Stimulated activated CD4-positive, alpha-beta T cell treated with anti-CD3 and anti-CD28 coated beads, Interleukin-15, amount 100 ng/mL, for 48 hours (primary cell): ENCODE results near the gene ITSN1.

Experiments
- DNase-seq, 2 donors: peaks; one replicate each; pipeline ENCODE4 v3.0.0-alpha.2; 2020; ENCODE audit warnings: low read depth in 2 of 2

ITSN1 gene

DNA sequence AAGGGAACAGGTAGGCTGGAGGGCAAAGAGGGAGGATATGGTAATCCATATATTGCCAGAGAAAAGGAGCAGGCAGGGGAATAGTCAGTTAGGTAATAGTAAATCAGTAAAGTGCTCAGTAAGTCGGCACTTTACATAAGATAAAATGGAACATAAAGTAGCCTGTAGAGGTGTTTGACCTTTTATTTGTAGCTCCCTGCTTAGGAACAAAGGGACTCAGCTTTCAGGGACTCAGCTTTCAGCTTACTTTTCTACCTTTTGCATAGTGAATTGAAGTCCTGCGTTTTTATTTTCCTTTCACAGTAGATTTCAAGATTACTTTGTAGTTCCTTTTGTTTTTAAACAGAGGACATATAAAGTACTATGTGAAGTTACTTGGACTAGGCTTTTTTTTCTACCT is 87.3 kb downstream of the ITSN1 start:
- no peak for DNase-seq

DNA sequence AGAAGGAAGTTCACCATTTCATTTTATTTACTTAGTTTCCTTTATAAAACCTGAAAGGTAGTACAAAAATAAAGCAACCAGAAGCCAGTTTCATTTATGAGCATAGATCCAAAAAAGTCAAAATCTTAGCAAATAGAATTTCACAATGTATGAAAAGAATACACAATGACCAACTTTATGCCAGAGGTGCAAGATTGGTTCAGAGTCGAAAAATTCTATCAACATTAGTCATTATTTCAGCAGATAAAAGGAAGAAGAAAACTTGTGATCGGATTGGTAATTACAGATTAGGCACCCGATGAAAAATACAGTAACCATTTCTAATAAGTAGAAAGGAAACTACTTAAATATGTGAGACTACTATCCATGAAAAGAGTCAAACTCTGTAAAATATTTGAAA is 89.1 kb downstream of the ITSN1 start:
- DNase-seq = no peak

GRCh38 chr21:33732038-33732437 is 89.7 kb downstream of the ITSN1 start:
- DNase-seq = no peak

- no peak for DNase-seq
Measured at GRCh38 chr21:33733601-33734000, 91.3 kb downstream of the ITSN1 start.

DNA sequence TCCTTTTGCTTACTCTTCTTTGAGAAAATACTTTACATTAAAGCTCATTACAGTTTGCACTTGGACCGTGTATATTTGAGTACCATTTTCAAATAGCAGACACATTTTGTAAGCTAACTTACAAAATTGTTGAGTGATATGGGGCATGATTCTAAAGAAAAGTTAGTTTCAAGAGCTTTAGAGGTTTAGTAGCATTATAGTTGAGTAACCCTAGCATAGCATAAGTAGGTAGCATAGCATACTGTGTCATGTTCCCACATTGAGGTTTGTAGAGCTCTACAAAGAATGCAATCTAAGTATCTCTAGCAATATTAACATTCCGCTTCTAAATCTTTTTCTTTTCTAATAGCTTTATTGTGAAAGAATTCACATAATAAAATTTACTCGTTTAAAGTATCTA is 92.0 kb downstream of the ITSN1 start:
- no peak for DNase-seq

DNA sequence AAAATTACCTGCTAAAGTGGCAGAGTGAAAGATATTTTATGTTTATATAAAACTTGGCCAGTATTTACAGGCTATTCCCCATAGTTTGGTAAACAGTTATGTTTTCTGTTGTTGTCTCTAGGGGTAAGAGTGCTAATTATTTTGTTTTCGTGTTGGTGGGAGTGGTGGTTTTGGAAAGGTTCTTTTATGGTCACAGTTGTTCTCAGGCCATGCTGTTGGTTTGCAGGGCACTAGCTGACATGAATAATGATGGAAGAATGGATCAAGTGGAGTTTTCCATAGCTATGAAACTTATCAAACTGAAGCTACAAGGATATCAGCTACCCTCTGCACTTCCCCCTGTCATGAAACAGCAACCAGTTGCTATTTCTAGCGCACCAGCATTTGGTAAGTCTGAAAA is 92.5 kb downstream of the ITSN1 start:
- DNase-seq = no peak

DNA sequence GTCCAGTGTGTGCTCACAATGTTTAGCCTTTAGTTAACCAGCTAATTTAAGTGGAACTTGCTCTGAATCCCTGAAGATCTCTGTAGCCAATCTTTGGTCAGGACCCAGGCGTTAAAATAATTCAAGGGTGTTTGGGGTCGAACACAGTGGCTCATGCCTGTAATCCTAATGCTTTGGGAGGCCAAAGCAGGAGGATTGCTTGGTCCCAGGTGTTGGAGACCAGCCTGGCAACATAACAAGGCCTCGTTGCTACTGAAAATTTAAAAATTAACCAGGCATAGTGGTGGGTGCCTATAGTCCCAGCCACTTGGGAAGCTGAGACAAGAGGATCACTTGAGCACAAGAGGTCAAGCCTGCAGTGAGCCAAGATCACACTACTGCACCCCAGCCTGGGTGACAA is 94.3 kb downstream of the ITSN1 start:
- DNase-seq = no peak

GRCh38 chr21:33739701-33740100 is 97.4 kb downstream of the ITSN1 start:
- no peak for DNase-seq

DNA sequence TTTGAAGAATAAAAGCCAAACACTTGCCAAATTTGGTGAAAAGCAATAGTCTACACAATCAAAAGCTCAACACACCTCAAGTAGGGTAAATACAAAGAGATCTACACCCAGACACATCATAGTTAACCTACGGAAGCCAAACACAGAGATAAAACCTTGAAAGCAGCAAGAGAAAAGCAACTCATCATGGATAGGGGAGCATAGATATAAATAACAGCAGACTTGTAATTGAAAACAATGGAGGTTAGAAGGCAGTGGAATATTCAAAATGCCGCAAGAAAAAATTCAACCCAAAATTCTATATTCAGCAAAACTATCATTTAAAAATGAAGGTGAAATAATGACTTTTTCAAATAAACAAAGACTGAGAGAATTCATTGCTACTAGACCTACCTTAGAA is 105.1 kb downstream of the ITSN1 start:
- DNase-seq = no peak

DNA sequence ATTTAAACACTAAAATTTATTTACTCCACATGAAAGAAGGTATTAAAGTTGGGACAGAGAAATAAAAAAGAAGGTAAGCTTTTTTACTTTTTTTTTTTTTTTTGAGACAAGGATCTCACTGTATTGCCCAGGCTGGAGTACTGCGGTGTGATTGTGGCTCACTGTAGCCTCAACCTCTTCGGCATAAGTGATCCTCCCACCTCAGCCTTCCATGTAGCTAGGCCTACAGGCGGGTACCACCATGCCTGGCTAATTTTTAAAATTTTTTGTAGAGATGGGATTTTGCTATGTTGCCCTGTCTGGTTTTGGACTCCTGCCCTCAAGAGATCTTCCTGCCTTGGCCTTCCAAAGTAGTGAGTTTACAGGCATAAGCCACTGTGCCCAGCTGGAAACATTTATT is 106.6 kb downstream of the ITSN1 start:
- no peak for DNase-seq

- DNase-seq = no peak
Measured at GRCh38 chr21:33750017-33750416, 107.7 kb downstream of the ITSN1 start.

GRCh38 chr21:33751120-33751519 is 108.8 kb downstream of the ITSN1 start:
- no peak for DNase-seq

DNA sequence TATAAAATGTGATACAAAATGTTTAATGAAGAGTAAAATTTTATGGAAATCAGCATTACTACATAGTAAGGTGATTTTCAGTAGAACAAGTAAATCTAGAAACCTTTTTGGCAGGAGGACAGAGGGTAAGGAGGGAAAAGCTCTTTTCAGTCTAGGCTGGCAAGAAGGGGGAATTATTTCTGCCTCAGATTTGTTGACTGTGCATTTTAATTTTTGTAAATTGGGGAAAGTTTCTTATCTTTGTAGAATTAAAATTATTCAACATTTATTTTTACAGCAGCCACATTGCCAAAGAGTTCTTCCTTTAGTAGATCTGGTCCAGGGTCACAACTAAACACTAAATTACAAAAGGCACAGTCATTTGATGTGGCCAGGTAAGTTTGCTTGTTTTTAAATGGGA is 109.2 kb downstream of the ITSN1 start:
- DNase-seq = no peak

DNA sequence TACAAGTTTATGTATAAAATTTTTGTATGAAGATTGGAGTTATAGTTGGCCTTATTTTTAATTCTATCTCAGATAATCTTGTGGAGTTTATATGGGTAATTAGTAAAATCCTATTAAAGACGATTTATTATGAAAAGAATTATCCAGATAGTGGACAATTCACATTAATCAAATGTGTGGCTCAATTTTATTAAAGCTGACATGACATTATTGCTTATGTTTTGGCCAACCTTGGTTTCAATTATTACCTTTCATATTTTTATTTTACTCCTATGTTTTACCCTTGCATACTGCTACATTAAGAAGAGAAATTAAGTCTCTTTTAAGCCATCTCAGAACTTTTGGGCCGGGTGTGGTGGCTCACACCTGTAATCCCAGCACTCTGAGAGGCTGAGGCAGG is 110.0 kb downstream of the ITSN1 start:
- no peak for DNase-seq

DNA sequence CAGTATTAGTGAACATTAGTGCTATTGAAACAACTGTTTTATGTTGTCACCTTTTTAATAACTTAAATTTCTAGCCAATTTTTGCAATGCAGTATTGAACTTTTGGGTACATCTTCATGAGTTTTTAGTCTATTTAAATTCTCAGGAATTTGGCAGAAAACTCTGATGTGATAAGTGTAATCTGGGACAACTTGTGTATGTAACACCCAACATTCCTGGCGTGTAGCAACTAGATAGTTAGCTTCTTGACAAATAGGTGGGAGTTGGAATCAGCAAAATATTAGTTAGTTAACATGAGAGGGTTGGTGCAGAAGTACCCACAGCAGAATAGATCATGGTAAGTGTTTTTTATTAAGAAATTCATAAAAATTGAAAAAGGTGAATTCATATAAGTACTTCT is 111.6 kb downstream of the ITSN1 start:
- no peak for DNase-seq

DNA sequence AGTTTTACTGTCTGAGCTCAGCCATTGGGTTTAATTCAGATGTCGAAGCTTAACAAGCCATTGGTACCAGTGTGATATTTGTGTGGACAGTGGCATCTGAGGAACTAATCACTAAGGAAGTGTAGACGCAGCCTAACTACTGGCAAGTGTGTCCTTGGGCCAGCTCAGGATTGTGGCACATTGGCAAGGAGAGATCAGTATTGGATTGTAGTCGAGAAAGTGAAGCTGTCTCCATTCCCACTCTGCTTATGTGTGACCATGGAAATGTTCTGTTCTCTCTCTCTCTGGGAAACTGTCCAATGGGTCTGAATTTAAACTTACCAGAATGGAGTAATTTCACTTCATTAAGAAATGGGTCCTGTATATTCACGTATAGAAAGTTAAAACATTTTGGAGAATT is 112.2 kb downstream of the ITSN1 start:
- DNase-seq = no peak

- no peak for DNase-seq
Measured at GRCh38 chr21:33755354-33755753, 113.1 kb downstream of the ITSN1 start.

- DNase-seq = no peak
Measured at GRCh38 chr21:33760641-33761440, 118.5 kb downstream of the ITSN1 start.

DNA sequence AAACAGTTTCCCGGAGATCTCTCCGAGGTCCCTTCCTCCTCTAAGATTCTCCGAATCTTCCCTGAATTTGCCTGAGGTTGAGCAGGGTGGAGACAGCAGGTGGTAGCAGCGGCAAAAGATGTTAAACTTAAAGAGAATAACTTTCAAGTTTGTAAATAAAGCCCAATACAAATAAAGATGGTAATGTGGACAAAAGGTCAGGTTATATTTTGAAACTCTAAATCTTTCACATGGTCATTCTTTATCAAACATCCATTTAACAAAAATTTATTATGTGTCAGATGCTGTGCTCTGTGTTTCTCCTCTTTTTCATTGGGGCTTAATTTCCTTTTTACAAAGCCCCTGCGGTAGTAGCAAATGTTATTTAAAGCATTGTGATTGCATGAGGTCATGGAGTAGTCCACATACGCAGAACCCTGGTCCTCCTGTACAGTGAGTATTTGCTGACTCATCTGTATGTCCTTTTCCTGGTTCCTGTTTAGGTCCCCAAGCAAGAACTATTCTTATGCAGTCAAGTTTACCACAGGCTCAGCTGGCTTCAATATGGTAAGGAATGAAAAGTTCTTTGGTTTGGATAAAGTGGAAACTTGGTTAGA is 119.2 kb downstream of the ITSN1 start:
- DNase-seq = no peak

DNA sequence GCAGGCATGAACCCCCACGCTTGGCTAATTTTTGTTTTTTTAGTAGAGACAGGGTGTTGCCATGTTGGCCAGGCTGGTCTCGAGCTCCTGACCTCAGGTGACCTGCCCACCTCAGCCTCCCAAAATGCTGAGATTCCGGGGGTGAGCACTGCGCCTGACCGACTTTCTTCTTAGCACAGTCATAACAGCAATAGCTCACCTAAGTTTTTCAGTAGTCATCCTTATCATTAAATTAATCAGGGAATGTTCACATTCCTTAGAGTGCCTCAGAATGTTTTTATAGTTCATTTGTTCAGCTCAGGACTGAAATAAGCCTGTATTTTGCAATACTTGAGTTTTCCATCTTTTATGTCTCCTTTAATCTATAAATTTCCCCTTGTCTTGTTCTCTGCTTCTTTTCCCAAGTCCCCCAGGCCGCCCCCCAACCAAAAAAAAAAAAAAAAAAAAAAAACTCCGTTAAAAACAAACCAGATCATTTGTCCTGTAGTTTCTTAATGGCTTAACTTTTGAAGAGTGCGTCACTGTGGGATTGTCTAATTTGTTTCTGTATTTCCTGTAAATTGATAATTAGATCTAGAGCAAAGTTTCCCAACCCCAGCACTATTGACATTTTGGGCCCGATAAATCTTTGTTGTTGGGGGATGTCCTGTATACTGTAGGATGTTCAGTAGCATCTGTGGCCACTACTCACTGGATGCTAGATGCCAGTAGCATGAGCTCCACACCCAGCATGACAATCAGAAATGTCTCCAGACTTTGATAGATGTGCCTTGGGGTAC is 120.7 kb downstream of the ITSN1 start:
- no peak for DNase-seq

- DNase-seq = no peak
Measured at GRCh38 chr21:33763582-33763899, 121.2 kb downstream of the ITSN1 start.

DNA sequence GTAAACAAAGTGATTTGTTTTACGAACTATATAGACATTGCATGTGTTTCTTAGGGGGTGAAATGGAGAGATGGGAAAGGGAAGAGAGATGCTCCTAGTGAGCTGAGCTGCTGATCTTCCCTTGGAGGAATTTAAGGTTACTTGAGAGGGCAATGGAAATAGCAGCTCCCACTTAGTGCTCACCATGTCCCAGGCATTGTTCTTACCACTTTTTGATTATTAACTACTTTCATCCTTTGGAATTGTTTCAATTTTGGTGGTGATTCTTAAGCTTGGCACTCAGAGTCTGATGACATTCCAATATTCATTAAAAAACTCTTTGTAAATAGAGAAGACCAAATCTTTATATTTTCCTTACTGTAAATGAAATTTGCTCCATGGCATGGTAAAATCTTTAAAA is 124.9 kb downstream of the ITSN1 start:
- DNase-seq = no peak

DNA sequence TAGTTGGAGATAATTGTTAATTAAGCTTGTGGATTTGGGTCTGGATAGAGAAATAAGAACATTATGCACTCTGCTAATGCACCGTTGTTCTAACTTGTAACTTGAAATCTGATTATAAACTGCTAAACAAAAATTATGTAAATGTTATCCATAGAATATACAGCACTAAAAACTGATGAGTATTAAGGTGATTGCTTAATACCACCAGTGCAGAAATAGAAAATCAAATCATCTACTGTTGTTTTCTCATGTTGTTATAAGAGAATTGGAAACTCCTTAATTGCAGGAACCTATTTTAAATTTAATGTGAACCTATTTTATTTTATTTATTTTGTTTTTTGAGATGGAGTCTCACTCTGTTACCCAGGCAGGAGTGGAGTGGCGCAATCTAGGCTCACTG is 125.7 kb downstream of the ITSN1 start:
- no peak for DNase-seq
